Fibroblast of pulmonary artery (primary cell): Measurements from ENCODE around the gene LRPPRC.
"Not testable (repeated sequence)": the region's sequence is repeated elsewhere in the genome, so short reads cannot be mapped to it uniquely, and the experiment has no call there.

Experiments used
- DNase-seq: peaks from one replicate; pipeline ENCODE4 v3.0.0-alpha.2; 2010; ENCODE audit warnings: low read depth
- H3K4me3 ChIP-seq: replicated peaks from 2 replicates; pipeline ENCODE4 v1.5.1; 2011; ENCODE audit warnings: low read depth, mild to moderate bottlenecking, control low read depth, low read length, moderate library complexity
- CTCF ChIP-seq: IDR thresholded peaks from 2 replicates; pipeline ENCODE4 v1.5.1; 2011; ENCODE audit warnings: mild to moderate bottlenecking, control low read depth, low read length, inconsistent platforms; ENCODE audit errors: missing control alignments

The LRPPRC gene

DNA sequence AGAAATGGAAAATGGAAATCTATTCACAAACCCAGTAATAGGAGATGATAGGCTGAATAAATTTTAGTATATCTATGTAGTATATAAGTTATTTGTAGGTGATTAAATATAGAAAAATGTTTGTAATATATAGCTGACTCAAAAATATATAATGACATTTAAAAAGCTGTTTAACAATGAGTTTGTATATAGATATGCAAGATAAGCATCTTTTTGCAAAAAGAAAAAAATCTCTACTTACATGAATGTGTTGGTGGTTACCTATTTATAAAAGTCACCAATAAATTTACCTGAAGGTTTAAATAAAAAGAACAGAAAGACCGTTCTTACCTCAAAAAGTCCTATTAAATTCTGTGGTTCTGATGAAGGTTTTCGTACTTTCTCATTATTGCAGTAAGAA, 71.3 kb downstream of the LRPPRC start:
- DNase-seq = no peak
- no peak overlapping the region for H3K4me3 ChIP-seq
- no peak for TF ChIP-seq CTCF

DNA sequence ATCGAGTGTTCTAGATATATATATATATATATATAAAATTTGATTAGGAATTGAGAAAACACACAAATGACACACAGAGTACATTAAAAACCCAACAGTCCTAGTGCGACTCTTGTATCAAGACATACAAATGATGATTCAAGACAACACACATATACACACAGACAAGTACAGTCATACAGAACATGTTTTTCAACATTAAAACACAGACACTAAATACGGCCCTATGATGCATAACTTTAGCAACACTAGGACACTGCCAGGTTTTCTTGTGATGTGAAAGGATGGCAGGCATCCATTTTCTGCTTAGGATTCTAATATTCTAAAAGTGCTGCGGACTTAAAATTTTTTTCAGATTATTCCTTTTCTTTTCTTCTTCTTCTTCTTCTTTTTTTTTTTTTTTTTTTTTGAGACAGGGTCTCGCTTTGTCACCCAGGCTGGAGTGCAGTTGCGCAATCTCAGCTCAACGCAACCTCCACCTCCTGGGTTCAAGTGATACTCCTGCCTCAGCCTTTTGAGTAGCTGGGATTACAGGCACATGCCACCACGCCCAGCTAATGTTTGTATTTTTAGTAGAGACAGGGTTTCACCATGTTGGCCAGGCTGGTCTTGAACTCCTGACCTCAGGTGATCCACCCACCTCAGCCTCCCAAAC, 84.5 kb downstream of the LRPPRC start:
- not testable (repeated sequence) for DNase-seq, H3K4me3 ChIP-seq

- no peak for DNase-seq
- TF ChIP-seq CTCF = no peak
- no peak overlapping the region for H3K4me3 ChIP-seq
Observed at GRCh38 chr2:43906448-43907109, 89.2 kb downstream of the LRPPRC start.

DNA sequence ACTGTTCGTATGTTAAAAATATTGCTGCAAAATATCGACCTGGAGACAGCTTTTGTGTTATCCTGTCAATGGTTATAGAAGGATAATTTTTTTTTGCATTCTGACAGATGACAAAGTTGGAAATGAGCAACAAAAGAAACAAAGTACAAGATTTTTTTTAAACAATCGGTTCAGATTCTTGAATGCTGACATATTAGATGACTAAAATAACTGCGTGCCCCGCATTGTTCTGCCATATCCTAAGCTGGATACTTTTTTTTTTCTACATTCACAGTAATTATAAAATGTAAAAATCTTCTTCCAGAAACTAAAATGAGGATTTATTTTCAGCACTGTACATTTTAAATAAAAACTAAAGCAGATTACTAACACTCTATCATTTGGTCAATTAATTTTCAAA, 89.9 kb downstream of the LRPPRC start:
- H3K4me3 ChIP-seq = no peak overlapping the region
- TF ChIP-seq CTCF = no peak
- DNase-seq = peak; percentile 50

GRCh38 chr2:43905371-43905803, 90.4 kb downstream of the LRPPRC start:
- no peak for TF ChIP-seq CTCF
- no peak overlapping the region for H3K4me3 ChIP-seq
- DNase-seq = peak; percentile 11

GRCh38 chr2:43899589-43899988, 96.2 kb downstream of the LRPPRC start:
- no peak overlapping the region for H3K4me3 ChIP-seq
- no peak for DNase-seq
- TF ChIP-seq CTCF = no peak

DNA sequence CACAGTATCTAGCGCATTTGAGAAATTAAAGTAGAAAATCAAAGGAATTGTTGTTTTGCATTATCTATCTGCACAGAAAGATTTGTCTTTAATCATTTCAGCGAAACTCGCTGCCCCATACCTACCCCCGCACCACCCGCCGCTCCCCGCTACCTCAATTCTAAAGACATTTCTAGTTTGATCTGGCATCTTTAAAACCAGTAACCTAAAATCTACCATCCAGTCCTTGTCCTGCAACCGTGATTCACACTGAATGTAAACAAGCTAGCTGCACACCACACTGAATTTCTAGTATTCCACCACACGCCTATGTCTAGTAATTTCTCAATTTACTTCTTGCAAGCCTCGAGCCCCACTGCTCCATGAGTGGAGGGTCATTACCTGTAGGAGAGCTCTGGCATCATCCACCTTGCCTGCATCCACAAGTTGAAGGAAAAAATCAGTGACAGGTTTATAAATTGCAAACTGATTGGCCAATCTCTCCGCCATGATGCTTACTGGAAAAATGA, 96.9 kb downstream of the LRPPRC start:
- TF ChIP-seq CTCF = no peak
- H3K4me3 ChIP-seq = no peak overlapping the region
- DNase-seq = no peak
